Measurements from ENCODE around the gene CDAN1. TPM values are rescaled to one million over a fixed set of nuclear protein-coding genes. Genes with fewer than 3 reads are reported as not detected.
A peak's percentile ranks its signal among the peaks of the same experiment; 100 is the strongest.
"Not testable (repeated sequence)": the region's sequence is repeated elsewhere in the genome, so short reads cannot be mapped to it uniquely, and the experiment has no call there.

CDAN1 gene
- total RNA-seq, 1 donor from 2014 or later = 6.0 TPM

DNA sequence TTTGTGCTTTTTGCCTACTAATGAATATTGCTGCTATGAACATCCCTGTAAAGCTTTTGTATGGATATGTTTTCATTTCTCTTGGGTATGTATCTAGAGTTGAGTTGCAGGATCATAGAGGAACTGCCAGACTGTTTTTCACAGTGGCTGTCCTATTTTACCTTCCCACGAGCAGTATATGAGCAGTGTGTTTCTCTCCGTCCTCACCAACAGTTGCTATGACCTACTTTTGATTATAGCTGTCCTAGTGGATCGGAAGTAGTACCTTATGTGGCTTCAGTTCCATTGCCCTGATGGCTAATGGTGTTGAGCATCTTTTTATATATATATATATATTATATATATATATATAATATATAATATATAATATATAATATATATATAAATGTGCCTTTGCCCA, 25.2 kb downstream of the CDAN1 start:
- no peak for DNase-seq (ENCODE audit: low spot score)

DNA sequence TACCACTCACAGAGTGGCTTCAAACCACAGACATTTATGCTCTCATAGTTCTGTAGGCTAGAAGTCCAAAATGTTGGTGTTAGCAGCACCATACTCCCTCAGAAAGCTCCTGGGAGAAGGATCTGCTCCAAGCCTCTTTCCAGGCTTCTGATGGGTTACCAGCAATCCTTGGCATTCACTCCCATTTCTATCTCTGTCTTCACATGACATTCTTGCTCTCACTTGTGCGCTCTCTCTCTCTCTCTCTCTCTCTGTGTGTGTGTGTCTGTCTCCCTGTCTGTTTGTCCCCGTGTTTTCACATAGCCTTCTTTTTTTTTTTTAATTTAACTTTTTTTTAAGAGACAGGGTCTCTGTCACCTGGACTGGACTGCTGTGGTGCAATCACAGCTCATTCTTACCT, 26.3 kb downstream of the CDAN1 start:
- no peak for DNase-seq (ENCODE audit: low spot score)

DNA sequence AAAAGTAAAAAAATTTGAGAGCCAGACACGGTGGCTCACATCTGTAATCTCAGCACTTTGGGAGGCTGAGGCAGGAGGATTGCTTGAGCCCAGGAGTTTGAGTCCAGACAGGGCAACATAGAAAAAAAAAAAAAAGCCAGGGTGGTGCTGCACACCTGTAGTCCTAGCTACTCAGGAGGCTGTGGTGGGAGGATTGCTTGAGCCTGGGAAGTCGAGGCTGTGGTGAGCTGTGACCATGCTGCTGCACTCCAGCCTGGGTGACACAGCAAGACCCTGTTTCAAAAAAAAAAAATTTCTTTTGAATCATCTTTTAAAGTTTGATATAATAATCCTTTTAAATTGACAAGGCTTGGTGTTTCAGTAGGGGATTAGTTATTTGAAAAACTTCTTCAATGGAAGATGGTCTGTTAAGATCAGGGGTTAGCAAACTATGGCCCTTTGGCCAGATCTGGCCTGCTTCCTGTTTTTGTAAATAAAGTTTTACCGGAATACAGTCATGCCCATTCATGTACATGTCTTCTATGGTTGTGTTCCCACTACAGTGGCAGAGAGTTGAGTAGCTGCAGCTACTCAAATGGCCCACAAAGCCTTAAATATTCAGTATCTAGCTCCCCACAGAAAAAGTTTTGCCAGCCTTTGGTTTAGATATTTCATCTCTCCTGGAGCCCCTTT, 28.9 kb downstream of the CDAN1 start:
- DNase-seq (ENCODE audit: low spot score) = no peak

DNA sequence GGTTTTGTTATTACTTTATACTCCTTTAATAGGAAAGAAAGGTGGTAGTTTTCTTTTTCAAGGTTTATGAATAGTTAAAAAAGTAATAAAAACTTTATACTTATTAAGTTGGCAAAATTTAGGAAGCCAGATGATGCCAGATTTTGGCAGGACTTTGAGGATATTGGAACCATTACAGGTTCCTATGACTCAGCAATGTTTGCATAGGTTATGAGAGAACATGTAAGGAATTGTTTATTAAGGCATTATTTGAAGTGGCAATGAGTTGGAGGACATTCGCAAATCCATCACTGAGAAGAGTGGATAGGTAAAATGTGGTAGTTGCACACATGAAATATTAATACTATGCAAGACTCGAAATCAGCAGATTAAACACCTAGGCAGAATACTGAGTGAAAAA, 29.9 kb downstream of the CDAN1 start:
- no peak for DNase-seq (ENCODE audit: low spot score)

DNA sequence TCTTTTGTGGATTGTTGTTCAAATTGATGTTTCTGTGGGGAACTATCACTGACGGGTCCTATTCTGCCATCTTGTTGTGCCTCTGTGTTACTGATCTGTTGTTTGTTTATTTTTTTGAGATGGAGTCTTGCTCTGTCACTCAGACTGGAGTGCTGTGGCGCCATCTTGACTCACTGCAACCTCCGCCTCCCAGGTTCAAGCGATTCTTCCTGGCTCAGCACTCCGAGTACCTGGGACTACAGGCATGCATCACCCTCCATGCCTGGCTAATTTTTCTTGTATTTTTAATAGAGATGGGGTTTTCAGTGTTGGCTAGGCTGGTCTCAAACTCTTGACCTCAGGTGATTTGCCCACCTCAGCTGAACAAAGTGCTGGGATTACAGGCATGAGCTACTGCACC, 31.6 kb downstream of the CDAN1 start:
- DNase-seq (ENCODE audit: low spot score) = no peak

DNA sequence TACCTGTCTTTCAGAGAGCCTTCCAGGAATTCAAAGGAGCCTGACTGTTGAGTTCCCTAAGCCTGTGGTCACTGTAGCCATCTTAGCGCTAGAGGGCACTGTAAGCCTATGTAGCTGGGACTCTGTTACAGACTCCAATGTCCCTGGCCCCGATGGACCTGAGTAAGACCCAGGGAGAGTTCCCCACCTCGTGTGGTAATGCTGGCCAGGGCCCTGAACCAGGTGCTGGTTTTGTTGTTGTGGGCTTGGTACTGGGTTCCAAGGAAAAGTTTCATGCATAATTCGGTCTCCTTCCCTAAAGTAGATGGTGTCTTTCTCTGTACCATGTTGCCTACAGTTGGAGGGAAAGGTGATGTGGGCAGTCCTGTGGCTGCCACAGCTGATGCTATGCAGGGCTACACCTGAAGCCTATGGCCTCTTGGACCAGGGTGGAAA, 32.4 kb downstream of the CDAN1 start:
- DNase-seq (ENCODE audit: low spot score) = peak; percentile 64

DNA sequence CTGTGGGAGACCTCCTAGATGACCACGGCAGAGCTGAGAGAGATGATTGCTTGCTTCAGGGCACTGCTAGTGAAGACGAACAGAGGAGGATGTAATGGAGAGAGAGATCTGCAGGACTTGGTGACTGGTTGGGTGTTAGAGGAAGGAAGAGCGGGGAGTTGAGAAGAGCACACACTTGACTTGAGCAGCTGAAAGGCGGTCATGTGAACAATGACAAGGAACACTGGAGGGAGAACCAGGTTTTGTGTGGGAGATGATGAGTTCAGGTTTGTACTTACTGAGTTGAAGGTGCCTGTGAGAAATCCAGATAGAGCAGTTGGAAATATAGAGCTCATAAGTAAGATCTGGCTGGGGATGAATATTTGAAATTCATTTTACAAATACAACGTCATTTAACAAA, 40.3 kb downstream of the CDAN1 start:
- DNase-seq (ENCODE audit: low spot score) = no peak

DNA sequence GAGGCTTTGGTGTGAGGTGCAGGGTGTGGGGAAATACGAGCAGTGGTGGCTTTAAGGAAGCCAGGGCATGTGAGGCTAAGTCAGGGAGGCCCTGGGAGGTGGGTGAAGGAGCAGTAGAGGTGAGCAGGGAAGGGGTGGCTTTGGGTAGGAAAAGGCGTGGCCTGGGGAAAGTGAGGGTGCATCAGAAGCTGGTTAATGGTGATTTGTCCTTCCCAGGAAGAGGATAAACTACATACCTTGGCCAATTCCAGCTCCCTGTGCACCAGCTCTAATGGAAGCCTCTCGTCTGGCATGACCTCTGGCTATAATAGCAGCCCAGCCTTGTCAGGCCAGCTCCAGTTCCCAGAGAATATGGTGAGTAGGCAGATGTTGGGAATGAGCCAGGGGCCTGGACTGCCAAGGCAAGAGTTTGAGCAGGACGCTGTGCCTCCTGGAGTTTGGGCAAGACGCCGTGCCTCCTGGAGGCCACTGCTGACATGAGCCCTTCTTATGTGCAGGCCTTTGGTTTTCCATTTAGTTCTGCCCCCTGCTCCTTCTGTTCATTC, 41.3 kb downstream of the CDAN1 start:
- DNase-seq (ENCODE audit: low spot score) = no peak

DNA sequence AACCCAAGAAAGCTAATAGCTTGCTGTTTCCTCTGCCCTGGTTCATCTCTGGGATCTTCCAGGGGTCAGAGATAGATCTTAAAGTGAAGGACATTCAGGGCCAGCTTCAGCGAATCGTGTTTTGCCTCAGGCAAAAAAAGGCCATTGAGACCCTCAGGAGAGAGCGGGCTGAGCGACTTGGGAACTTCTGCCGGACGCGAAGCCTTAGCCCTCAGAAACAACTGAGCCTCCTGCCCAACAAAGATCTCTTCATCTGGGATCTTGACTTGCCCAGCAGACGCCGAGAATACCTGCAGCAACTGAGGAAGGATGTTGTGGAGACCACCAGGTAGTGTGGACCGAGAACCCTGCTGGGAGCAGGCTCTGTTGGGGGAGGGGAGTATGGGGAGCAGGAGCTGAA, 42.5 kb downstream of the CDAN1 start:
- no peak for DNase-seq (ENCODE audit: low spot score)

DNA sequence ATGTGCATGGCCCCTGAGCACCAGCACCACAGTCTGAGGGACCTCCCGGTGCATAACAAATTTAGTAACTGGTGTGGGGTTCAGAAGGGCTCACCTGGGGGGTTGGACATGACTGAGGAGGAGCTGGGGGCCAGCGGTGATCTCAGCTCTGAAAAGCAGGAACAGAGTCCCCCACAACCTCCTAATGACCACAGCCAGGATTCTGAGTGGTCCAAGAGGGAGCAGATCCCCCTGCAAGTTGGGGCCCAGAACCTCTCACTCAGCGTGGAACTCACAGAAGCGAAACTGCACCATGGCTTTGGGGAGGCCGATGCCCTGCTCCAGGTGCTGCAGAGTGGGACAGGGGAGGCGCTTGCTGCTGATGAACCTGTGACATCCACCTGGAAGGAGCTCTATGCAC, 43.0 kb downstream of the CDAN1 start:
- DNase-seq (ENCODE audit: low spot score) = no peak

DNA sequence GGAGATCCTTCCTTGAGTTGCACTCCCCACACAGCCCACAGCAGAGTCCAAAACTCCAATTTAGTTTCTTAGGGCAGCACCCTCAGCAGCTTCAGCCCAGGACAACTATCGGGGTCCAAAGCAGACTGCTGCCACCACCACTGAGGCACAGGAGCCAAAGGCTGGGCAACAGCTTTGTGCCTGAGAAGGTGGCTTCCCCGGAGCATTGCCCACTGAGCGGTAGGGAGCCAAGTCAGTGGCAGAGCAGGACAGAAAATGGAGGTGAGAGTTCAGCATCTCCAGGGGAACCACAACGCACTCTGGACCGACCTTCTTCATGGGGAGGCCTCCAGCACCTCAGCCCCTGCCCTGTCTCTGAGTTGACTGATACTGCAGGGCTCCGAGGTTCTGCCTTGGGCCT, 43.4 kb downstream of the CDAN1 start:
- DNase-seq (ENCODE audit: low spot score) = no peak

DNA sequence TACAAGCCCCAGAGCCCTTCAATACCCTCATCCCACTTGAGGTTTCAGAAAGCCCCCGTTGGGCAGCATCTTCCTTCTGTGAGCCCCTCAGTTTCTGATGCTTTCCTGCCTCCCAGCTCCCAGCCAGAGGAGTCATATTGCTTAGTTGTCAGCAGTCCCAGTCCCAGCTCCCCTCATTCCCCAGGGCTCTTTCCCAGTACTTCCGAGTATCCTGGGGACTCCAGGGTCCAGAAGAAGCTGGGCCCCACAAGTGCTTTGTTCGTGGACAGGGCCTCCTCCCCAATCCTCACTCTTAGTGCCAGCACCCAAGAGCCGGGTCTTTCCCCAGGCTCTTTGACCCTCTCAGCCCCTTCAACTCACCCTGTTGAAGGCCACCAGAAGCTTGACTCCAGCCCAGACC, 43.9 kb downstream of the CDAN1 start:
- no peak for DNase-seq (ENCODE audit: low spot score)

DNA sequence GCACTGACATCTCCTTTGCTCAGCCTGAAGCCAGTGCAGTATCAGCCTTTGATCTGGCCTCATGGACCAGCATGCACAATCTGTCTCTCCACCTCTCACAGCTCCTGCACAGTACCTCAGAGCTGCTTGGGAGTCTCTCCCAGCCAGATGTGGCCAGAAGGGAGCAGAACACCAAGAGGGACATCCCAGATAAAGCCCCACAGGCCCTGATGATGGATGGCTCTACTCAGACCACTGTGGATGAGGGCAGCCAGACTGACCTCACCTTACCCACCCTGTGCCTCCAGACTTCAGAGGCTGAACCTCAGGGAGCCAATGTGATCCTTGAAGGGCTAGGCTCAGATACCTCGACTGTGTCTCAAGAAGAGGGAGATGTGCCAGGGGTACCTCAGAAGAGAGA, 44.4 kb downstream of the CDAN1 start:
- no peak for DNase-seq (ENCODE audit: low spot score)

DNA sequence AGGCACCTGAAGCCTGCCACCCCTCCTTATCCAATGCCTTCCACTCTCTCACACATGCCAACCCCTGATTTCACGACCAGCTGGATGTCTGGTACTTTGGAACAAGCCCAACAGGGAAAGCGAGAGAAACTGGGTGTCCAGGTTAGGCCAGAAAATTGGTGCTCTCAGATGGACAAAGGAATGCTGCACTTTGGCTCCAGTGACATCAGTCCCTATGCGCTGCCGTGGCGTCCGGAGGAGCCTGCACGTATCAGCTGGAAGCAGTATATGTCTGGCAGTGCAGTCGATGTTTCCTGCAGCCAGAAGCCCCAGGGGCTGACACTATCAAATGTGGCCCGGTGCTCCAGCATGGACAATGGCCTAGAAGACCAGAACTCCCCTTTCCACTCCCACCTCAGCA, 45.2 kb downstream of the CDAN1 start:
- DNase-seq (ENCODE audit: low spot score) = no peak

DNA sequence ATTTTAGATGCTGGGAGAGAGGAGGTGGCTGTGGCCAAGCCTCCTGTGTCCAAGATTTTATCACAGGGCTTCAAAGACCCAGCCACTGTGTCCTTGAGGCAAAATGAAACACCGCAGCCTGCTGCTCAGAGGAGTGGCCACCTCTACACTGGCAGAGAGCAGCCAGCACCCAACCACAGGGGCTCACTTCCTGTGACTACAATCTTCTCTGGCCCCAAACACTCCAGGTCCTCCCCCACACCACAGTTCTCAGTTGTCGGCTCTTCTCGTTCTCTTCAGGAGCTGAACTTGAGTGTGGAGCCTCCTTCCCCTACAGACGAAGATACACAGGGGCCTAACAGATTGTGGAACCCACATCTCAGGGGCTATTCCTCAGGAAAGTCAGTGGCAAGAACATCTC, 45.6 kb downstream of the CDAN1 start:
- no peak for DNase-seq (ENCODE audit: low spot score)

DNA sequence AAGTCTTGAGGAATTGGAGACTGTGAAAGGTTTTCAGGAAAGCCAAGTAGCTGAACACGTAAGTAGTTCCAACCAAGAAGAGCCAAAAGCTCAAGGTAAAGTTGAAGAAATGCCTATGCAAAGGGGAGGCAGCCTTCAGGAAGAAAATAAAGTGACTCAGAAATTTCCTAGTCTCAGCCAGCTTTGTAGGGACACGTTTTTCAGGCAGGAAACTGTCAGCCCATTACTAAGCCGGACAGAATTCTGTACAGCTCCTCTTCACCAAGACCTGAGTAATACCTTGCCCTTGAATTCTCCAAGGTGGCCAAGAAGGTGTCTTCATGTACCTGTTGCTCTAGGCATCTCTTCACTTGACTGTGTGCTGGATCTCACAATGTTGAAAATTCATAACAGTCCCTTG, 48.6 kb downstream of the CDAN1 start:
- DNase-seq (ENCODE audit: low spot score) = no peak

DNA sequence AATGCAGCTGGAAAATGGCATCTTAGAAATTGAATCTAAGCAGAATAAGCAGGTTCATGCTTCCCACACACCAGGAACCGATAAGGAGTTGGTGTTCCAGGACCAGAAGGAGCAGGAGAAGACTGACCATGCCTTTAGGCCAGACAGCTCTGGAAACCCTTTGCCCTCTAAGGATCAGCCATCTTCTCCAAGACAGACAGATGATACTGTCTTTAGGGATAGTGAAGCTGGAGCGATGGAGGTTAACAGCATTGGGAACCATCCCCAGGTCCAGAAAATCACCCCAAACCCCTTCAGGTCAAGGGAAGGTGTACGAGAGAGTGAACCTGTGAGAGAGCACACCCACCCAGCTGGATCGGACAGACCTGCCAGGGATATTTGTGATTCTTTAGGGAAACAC, 49.2 kb downstream of the CDAN1 start:
- no peak for DNase-seq (ENCODE audit: low spot score)

DNA sequence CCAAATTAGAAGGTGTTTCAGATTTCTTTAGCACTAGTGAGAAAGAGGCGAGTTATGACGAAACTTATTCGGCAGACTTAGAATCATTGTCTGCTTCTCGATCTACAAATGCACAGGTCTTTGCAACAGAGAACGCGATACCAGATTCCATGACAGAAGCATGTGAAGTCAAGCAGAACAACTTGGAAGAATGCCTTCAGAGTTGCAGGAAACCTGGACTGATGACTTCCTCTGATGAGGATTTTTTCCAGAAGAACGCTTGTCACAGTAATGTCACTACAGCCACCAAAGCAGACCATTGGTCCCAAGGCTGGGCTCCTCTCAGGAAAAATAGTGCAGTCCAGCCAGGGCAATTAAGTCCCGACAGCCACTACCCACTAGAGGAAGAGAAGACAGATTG, 50.6 kb downstream of the CDAN1 start:
- no peak for DNase-seq (ENCODE audit: low spot score)

DNA sequence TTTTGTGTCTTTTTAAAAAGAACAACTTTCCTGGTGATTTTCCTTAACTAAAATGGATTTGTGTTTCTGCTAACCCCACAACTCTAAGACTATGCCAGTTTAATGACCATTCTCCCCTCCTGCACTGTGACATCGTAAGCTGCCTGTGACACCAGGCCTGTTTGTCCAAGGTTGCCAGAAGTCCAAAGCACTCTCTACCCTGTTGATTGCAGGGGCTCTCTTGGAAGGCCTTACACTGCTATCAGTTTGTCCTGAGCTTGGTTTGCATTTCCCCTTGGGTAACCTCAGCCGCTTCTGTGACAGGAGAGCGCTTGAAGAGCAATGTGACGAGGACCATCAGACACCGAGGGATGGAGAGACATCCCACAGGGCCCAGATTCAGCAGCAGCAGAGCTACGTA, 55.8 kb downstream of the CDAN1 start:
- no peak for DNase-seq (ENCODE audit: low spot score)

DNA sequence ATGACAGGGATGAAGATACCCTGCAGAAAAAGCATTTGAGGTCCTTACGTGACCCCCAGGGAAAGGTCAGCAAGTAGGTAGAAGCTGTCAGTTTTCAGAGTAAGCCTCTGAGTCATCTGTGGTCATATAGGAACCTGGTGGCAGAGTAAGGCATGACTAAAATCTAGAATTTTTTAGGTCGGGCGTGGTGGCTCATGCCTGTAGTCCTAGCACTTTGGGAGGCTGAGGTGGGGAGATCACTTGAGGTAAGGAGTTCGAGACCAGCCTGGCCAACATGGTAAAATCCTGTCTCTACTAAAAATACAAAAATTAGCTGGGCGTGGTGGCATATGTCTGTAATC, 56.8 kb downstream of the CDAN1 start:
- DNase-seq (ENCODE audit: low spot score) = not testable (repeated sequence)

DNA sequence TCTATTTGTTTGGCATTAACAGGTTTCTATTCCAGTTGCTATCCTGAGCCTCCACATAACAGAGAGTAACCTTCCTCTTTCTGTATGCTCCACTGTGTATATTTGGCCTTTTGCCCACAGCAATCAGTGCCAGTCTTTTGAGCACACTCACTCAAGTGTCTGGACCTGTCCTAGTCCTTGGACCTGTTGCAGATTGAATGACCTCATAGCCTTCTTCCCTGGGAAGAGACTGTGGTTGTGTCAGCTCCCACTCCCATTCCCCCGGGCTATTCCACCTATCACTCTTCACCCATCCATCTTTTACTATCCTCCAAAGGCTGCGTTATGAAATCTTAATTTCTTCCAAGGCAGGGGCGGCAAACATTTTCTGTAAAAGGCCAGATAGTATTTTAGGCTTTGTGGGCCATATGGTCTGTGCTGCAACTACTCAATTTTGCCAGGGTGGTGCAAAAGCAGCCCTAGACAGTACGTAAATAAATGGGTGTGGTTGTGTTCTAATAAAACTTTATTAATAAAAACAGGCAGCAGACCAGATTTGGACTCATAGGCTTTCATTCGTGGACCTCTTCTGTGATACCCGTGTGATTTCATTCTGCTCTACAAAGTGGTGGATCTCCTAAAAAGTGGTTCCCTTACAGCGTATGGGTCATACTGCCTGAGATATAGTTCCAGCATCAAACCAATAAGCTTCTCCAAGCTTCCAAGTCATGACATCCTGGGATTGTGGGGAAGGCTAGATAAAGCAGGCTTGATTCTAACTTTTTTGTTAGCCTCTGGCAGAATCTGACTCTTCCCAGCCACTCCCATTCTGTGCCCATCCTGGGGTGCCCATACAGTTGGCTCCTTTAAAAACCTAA, 57.4 kb downstream of the CDAN1 start:
- DNase-seq (ENCODE audit: low spot score) = no peak

DNA sequence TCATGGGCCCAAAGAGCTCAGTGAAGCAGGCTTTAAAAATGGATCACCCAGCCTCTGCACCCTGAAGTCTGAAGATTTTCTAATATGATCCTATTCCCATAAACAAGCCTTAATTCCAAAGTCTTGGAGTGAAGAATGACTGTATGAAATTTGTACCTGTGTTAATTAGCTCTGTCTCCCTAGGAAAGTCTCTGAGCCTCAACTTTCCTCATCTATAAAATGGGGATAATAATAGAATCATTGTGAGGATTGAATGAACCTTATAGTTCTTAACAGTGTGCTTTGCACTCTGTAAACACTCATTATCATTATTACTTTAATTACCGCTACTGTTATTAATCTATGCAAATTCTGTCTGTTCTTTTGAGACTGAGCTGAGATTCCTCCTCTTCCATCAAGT, 61.9 kb downstream of the CDAN1 start:
- DNase-seq (ENCODE audit: low spot score) = no peak

DNA sequence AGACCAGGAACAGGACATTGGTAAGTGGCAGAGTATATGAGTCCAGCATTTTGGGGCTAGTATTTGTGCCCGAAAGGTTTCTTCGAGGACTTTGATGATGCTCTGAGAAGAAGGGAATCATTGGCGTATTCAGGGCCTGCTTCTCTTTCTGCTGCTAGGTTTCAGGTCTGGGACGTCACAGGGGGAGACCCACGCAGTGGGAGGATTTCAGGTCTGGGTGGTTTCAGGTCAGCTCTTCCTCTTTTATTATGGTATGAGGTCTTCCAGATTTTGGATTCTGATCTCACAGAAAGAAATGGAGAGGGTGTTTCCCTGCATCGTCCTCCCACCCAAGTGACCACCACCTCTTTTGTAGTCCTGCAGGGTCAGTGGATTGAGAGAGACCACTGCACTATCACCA, 62.5 kb downstream of the CDAN1 start:
- no peak for DNase-seq (ENCODE audit: low spot score)

Measured in umbilical cord (tissue), 2 donors.